H1 (cell line): ENCODE measurements around the gene SLC39A8. TPM values are rescaled to one million over a fixed set of nuclear protein-coding genes. Genes with fewer than 3 reads are reported as not detected.
A peak's percentile ranks its signal among the peaks of the same experiment; 100 is the strongest.

ENCODE experiments used
- CTCF ChIA-PET: fragments of 300-600 bp; sonication (Branson Sonifier 250); formaldehyde crosslinking; loops from one replicate; lab custom pipeline; 2021; ENCODE audit not compliant: partially characterized antibody; lab: Charles Lee
- POLR2A ChIA-PET: fragments of 300-600 bp; sonication (Branson Sonifier 250); formaldehyde crosslinking; loops from one replicate; lab custom pipeline; 2021; ENCODE audit warnings: inconsistent platforms; ENCODE audit not compliant: partially characterized antibody; lab: Charles Lee
- DNase-seq, 2 experiments: peaks; one replicate each; pipeline versions ENCODE4 v3.0.0 to v3.0.0-alpha.2; 2010 to 2022; ENCODE audit warnings: low spot score in 2 of 2, low read depth in 1 of 2, mixed read lengths in 1 of 2
- FAIRE-seq: peaks from 2 replicates; lab custom pipeline; 2011; peaks lifted over from hg19 to GRCh38; lab: Jason Lieb, UNC
- H2AFZ ChIP-seq: 2 replicates; pipeline ENCODE4 v1.8.1; 2012; ENCODE audit warnings: low read length, inconsistent platforms
- H2AK5ac ChIP-seq: 2 replicates; pipeline ENCODE4 v1.6.1; 2013; ENCODE audit warnings: low read depth, low read length
- H2BK120ac ChIP-seq: replicated peaks from 2 replicates; pipeline ENCODE3; 2013; ENCODE audit warnings: low read depth, low read length, inconsistent platforms
- H2BK12ac ChIP-seq: 2 replicates; pipeline ENCODE4 v1.6.1; 2013; ENCODE audit warnings: low read depth, low read length
- H2BK15ac ChIP-seq: 2 replicates; pipeline ENCODE4 v1.6.1; 2013; ENCODE audit warnings: low read length
- H2BK20ac ChIP-seq: 2 replicates; pipeline ENCODE4 v1.6.1; 2013; ENCODE audit warnings: low read length
- H2BK5ac ChIP-seq: 2 replicates; pipeline ENCODE4 v1.6.1; 2013; ENCODE audit warnings: low read depth, low read length
- H3K14ac ChIP-seq: 2 replicates; pipeline ENCODE4 v1.6.1; 2013; ENCODE audit warnings: inconsistent platforms; ENCODE audit not compliant: insufficient read length
- H3K18ac ChIP-seq: 2 replicates; pipeline ENCODE4 v1.6.1; 2013; ENCODE audit warnings: low read length; ENCODE audit errors: extremely low read depth
- H3K23ac ChIP-seq: 2 replicates; pipeline ENCODE4 v1.6.1; 2013; ENCODE audit warnings: inconsistent platforms; ENCODE audit not compliant: insufficient read length
- H3K23me2 ChIP-seq: 2 replicates; pipeline ENCODE4 v1.6.1; 2013; ENCODE audit warnings: low read depth, low read length
- H3K27ac ChIP-seq: 2 replicates; pipeline ENCODE4 v1.6.1; 2011; ENCODE audit warnings: low read depth, low read length, inconsistent platforms
- H3K27me3 ChIP-seq, 4 experiments: replicated peaks in 1 of 4; 1 replicate in 1 of 4; 2 replicates in 3 of 4; pipeline versions ENCODE4 v1.6.1 to v1.8.1; 2011 to 2013; ENCODE audit warnings: low read length in 3 of 4, mild to moderate bottlenecking in 3 of 4, inconsistent platforms in 2 of 4, mixed read lengths in 2 of 4, moderate library complexity in 1 of 4; ENCODE audit not compliant: control insufficient read depth in 3 of 4, insufficient read depth in 3 of 4; ENCODE audit errors: extremely low read depth in 1 of 4
- H3K36me3 ChIP-seq, 4 experiments: 2 replicates each; pipeline versions ENCODE4 v1.6.1 to v1.8.1; 2011 to 2013; ENCODE audit warnings: mild to moderate bottlenecking in 4 of 4, low read length in 3 of 4, moderate library complexity in 2 of 4, control low read depth in 1 of 4, inconsistent platforms in 1 of 4; ENCODE audit not compliant: insufficient read depth in 4 of 4, control insufficient read depth in 2 of 4
- H3K4ac ChIP-seq: replicated peaks from 2 replicates; pipeline ENCODE3; 2013; ENCODE audit warnings: low read length, low read depth, mixed read lengths, inconsistent platforms; ENCODE audit not compliant: insufficient read length
- H3K4me1 ChIP-seq, 4 experiments: replicated peaks in 1 of 4; 1 replicate in 1 of 4; 2 replicates in 3 of 4; pipeline versions ENCODE4 v1.6.1 to v1.8.1; 2011 to 2013; ENCODE audit warnings: low read length in 3 of 4, inconsistent platforms in 2 of 4, mixed read lengths in 1 of 4; ENCODE audit not compliant: insufficient read depth in 4 of 4, control insufficient read depth in 3 of 4
- H3K4me2 ChIP-seq, 2 experiments: 2 replicates each; pipeline versions ENCODE4 v1.6.1 to v1.8.1; 2011 to 2013; ENCODE audit warnings: low read depth in 2 of 2, low read length in 2 of 2, control low read depth in 1 of 2, inconsistent platforms in 1 of 2, mild to moderate bottlenecking in 1 of 2; ENCODE audit not compliant: insufficient read depth in 1 of 2
- H3K4me3 ChIP-seq, 4 experiments: fragments of 200-600, 300-600 bp in 1 of 4; sonication (generic), shearing (Covaris generic), sonication (Bioruptor Twin) in 1 of 4; 2 replicates each; pipeline versions ENCODE4 v1.5.1 to v1.8.1; 2011 to 2016; ENCODE audit warnings: low read length in 4 of 4, low read depth in 3 of 4, control low read depth in 2 of 4, inconsistent platforms in 2 of 4, mild to moderate bottlenecking in 2 of 4, mixed read lengths in 1 of 4, moderate library complexity in 1 of 4; ENCODE audit not compliant: insufficient read depth in 2 of 4; ENCODE audit errors: extremely low read depth in 1 of 4
- H3K56ac ChIP-seq: replicated peaks from 2 replicates; pipeline ENCODE3; 2013; ENCODE audit warnings: low read depth, mild to moderate bottlenecking, mixed read lengths, low read length, inconsistent platforms; ENCODE audit not compliant: insufficient read length
- H3K79me1 ChIP-seq: 2 replicates; pipeline ENCODE4 v1.6.1; 2013; ENCODE audit warnings: low read depth, low read length, control low read depth
- H3K79me2 ChIP-seq, 2 experiments: 2 replicates each; pipeline versions ENCODE4 v1.6.1 to v1.8.1; 2012 to 2013; ENCODE audit warnings: low read length in 2 of 2, mild to moderate bottlenecking in 2 of 2, inconsistent platforms in 1 of 2; ENCODE audit not compliant: insufficient read depth in 2 of 2, control insufficient read depth in 1 of 2
- H3K9ac ChIP-seq, 4 experiments: replicated peaks in 1 of 4; 1 replicate in 1 of 4; 2 replicates in 3 of 4; pipeline versions ENCODE4 v1.6.1 to v1.8.1; 2011 to 2013; ENCODE audit warnings: low read depth in 3 of 4, low read length in 3 of 4, control low read depth in 2 of 4, mild to moderate bottlenecking in 2 of 4, moderate library complexity in 2 of 4, inconsistent platforms in 1 of 4; ENCODE audit errors: extremely low read depth in 1 of 4
- H3K9me3 ChIP-seq, 2 experiments: 2 replicates each; pipeline versions ENCODE4 v1.6.1 to v1.8.1; 2012 to 2013; ENCODE audit warnings: mild to moderate bottlenecking in 2 of 2, moderate library complexity in 2 of 2, control low read depth in 1 of 2, inconsistent platforms in 1 of 2, low read depth in 1 of 2, low read length in 1 of 2, mixed read lengths in 1 of 2; ENCODE audit not compliant: insufficient read depth in 2 of 2
- H4K20me1 ChIP-seq, 2 experiments: replicated peaks in 1 of 2; 2 replicates each; pipeline versions ENCODE3 to v1.8.1; 2011 to 2013; ENCODE audit warnings: inconsistent platforms in 2 of 2, low read length in 2 of 2, mild to moderate bottlenecking in 1 of 2; ENCODE audit not compliant: insufficient read depth in 2 of 2, control insufficient read depth in 1 of 2
- H4K5ac ChIP-seq: 2 replicates; pipeline ENCODE4 v1.6.1; 2013; ENCODE audit warnings: low read length, low read depth, mixed read lengths, inconsistent platforms; ENCODE audit not compliant: insufficient read length
- H4K8ac ChIP-seq: 2 replicates; pipeline ENCODE4 v1.8.0; 2013; ENCODE audit warnings: mild to moderate bottlenecking, moderate library complexity, low read length, inconsistent platforms; ENCODE audit not compliant: insufficient read depth; ENCODE audit errors: extremely low read depth
- H4K91ac ChIP-seq: replicated peaks from 2 replicates; pipeline ENCODE3; 2013; ENCODE audit warnings: low read length, mixed read lengths, inconsistent platforms; ENCODE audit not compliant: insufficient read length
- ASH2L ChIP-seq: fragments of 200-600, 300-600 bp; sonication (generic); IDR thresholded peaks from one replicate; pipeline ENCODE4 v1.7.1; 2017; ENCODE audit warnings: low read length
- CBX5 ChIP-seq: fragments of 300-800, 300-1000 bp; sonication (generic); IDR thresholded peaks from 2 replicates; pipeline ENCODE4 v1.7.1; 2016; ENCODE audit warnings: antibody characterized with exemption, low read length, low read depth
- CHD2 ChIP-seq: IDR thresholded peaks from 2 replicates; pipeline ENCODE4 v1.6.1; 2012; ENCODE audit warnings: low read length, improper control_type of control experiment
- EP300 ChIP-seq, 2 experiments: IDR thresholded peaks; 1 replicate in 1 of 2; 2 replicates in 1 of 2; pipeline ENCODE4 v1.6.1; 2011 to 2012; ENCODE audit warnings: low read depth in 2 of 2, low read length in 2 of 2, mild to moderate bottlenecking in 2 of 2, borderline replicate concordance in 1 of 2, inconsistent platforms in 1 of 2, moderate library complexity in 1 of 2
- EZH2 ChIP-seq: fragments of 200-600 bp; sonication (generic); IDR thresholded peaks from 2 replicates; pipeline ENCODE4 v1.7.1; 2012; ENCODE audit warnings: low read depth, mild to moderate bottlenecking, moderate library complexity, low read length, inconsistent platforms; ENCODE audit not compliant: severe bottlenecking
- HDAC2 ChIP-seq, 2 experiments: fragments of 300-600 bp in 1 of 2; sonication (generic) in 1 of 2; IDR thresholded peaks; 2 replicates each; pipeline ENCODE4 v1.6.1; 2011 to 2012; ENCODE audit warnings: low read depth in 2 of 2, low read length in 2 of 2, mild to moderate bottlenecking in 2 of 2, moderate library complexity in 2 of 2, borderline replicate concordance in 1 of 2, inconsistent platforms in 1 of 2
- NANOG ChIP-seq: IDR thresholded peaks from 2 replicates; pipeline ENCODE4 v1.6.1; 2011; ENCODE audit warnings: low read length, low read depth, mild to moderate bottlenecking, inconsistent platforms; ENCODE audit not compliant: insufficient read depth, poor library complexity, severe bottlenecking
- POLR2A ChIP-seq, 2 experiments: IDR thresholded peaks; 1 replicate in 1 of 2; 2 replicates in 1 of 2; pipeline ENCODE4 v1.6.1; 2011; ENCODE audit warnings: low read depth in 2 of 2, low read length in 2 of 2, mild to moderate bottlenecking in 2 of 2; ENCODE audit errors: control extremely low read depth in 1 of 2
- RBBP5 ChIP-seq: IDR thresholded peaks from 2 replicates; pipeline ENCODE4 v1.7.1; 2012; ENCODE audit warnings: low read depth, mild to moderate bottlenecking, inconsistent platforms, low read length, moderate library complexity, borderline replicate concordance
- RXRA ChIP-seq: IDR thresholded peaks from 2 replicates; pipeline ENCODE4 v1.6.1; 2011; ENCODE audit warnings: low read depth, mild to moderate bottlenecking, low read length, moderate library complexity; ENCODE audit not compliant: insufficient read depth
- SP1 ChIP-seq: IDR thresholded peaks from 2 replicates; pipeline ENCODE4 v1.6.1; 2011; ENCODE audit warnings: low read depth, low read length
- SP4 ChIP-seq: IDR thresholded peaks from 2 replicates; pipeline ENCODE4 v1.6.1; 2012; ENCODE audit warnings: low read length, inconsistent platforms
- TEAD4 ChIP-seq: IDR thresholded peaks from 2 replicates; pipeline ENCODE4 v1.6.1; 2012; ENCODE audit warnings: low read depth, low read length, inconsistent platforms, mixed read lengths
- WGBS, 2 experiments: shearing (Covaris generic) in 1 of 2; methylation state at CpG; one replicate each; pipeline versions ENCODE4 v1.1.6 to v1.1.7; 2013 to 2015; ENCODE audit warnings: low lambda C conversion rate in 2 of 2, mixed read lengths in 2 of 2, inconsistent platforms in 1 of 2, low coverage in 1 of 2, missing lambda C conversion rate in 1 of 2; ENCODE audit not compliant: insufficient replicate concordance in 2 of 2, insufficient coverage in 1 of 2, insufficient read length in 1 of 2; ENCODE audit errors: extremely low coverage in 1 of 2, missing lambda C conversion rate in 1 of 2; 5-methylcytosine and 5-hydroxymethylcytosine counted together
- polyA plus RNA-seq, 7 experiments: library from polyadenylated mRNA; depleted of rRNA in 3 of 7; stranded (reverse) in 5 of 7; unstranded in 2 of 7; fragments of >200 nt in 5 of 7; fragments of 200-250 nt in 2 of 7; gene quantifications; 1 replicate in 5 of 7; 2 replicates in 1 of 7; 4 replicates in 1 of 7; pipeline versions ENCODE4 v1.2.1 to v1.2.3, GENCODE V29; 2011 to 2013; ENCODE audit warnings: missing spikeins in 2 of 7, mixed read lengths in 2 of 7
- total RNA-seq: library from RNA; stranded (reverse); fragmentation: NEBNext Ultra II Directional; extraction: Animal tissue kit (Norgen Biotek cat#: 25700); gene quantifications from 2 replicates; pipeline ENCODE4 v1.2.1, GENCODE V29; 2021

SLC39A8 gene
- total and polyA plus RNA-seq, 2 of the 8 experiments (the other 6 are each of a cell fraction or from before 2014, with no cell fraction given), result 6.4 to 38.7 TPM

- no peak overlapping the region for H3K23ac ChIP-seq
- H2BK120ac ChIP-seq, result no peak overlapping the region
- peak overlapping the region; percentile 86 for H2BK5ac ChIP-seq
- peak overlapping the region; percentile 49; the same call in 1 of the 2 replicates for H2AK5ac ChIP-seq
- H3K36me3 ChIP-seq, result no peaks in the 10 kb centered on the region
- H3K79me1 ChIP-seq, result 0 out of 2 replicates have a peak, but pooled peaks cover 3% of the 10 kb centered on the region
- H3K79me2 ChIP-seq, result no peaks in the 10 kb centered on the region
- H2BK15ac ChIP-seq, result no peak overlapping the region
- H4K91ac ChIP-seq, result no peak overlapping the region
- H2AFZ ChIP-seq, result no peak overlapping the region
- peak overlapping the region; percentile 83; the same call in 1 of the 2 replicates for H2BK12ac ChIP-seq
- 0 out of 2 replicates have a peak, but pooled peaks have one; percentile 43 for TF ChIP-seq SP1
- peak; percentile 87 for TF ChIP-seq ASH2L
- no peak for TF ChIP-seq EZH2
- no peak for TF ChIP-seq EP300 (IDR thresholded peaks at IDR 0.05; ENCODE audit: borderline replicate concordance in 1 of 2, low read depth in 2 of 2, low read length in 2 of 2)
- no peak for TF ChIP-seq RXRA
- TF ChIP-seq TEAD4, result 0 out of 2 replicates have a peak, but pooled peaks have one; percentile 26
- peak; percentile 87 for TF ChIP-seq NANOG
- TF ChIP-seq SP4, result no peak
- TF ChIP-seq HDAC2 (IDR thresholded peaks at IDR 0.05; ENCODE audit: borderline replicate concordance in 1 of 2, low read depth in 2 of 2, low read length in 2 of 2), result 0 out of 4 replicates have a peak, but pooled peaks of 1 of the 2 experiments have one; percentile 52
- 0 out of 2 replicates have a peak, but pooled peaks have one; percentile 51 for TF ChIP-seq RBBP5
- no peak for TF ChIP-seq CHD2
- TF ChIP-seq CBX5, result no peak
- no peak for TF ChIP-seq POLR2A (IDR thresholded peaks at IDR 0.05; ENCODE audit: control extremely low read depth in 1 of 2, low read depth in 2 of 2, low read length in 2 of 2)
- H4K20me1 ChIP-seq, result no peaks in the 10 kb centered on the region
- 7% methylated on average over 3 of the region's 3 CpGs; no CpG with 5 or more reads in 1 of the 2 experiments for WGBS, 2 experiments
- H3K9me3 ChIP-seq, result no peaks in the 10 kb centered on the region
- no peaks in the 10 kb centered on the region for H3K27me3 ChIP-seq
- peak overlapping the region; percentile 20; the same call in 1 of the 2 replicates for H3K27ac ChIP-seq
- DNase-seq (peak in 1 of 2 experiments; percentile 51), FAIRE-seq (peak; percentile 93)
- no peak overlapping the region for H3K14ac ChIP-seq
- no peak overlapping the region for H3K56ac ChIP-seq
- H4K5ac ChIP-seq, result no peak overlapping the region
- no peak overlapping the region for H4K8ac ChIP-seq
- CTCF ChIA-PET, result interaction anchor here (1.7 kb wide), 1 partner anchor 62 kb away, joined by 3 read pairs; no protein-coding TSS in a partner anchor
- peak overlapping the region; percentile 36 to 53 for H3K4me2 ChIP-seq
- peak overlapping the region in 3 of 4 experiments; percentile 19 to 44 (median 19); a peak in 4 of 8 replicates for H3K4me3 ChIP-seq
- peaks cover 1 to 23% (median 19%) of the 10 kb centered on the region in 4 experiments; a peak in 6 of 7 replicates for H3K4me1 ChIP-seq
- peak overlapping the region; percentile 73; the same call in 1 of the 2 replicates for H3K18ac ChIP-seq
- H2BK20ac ChIP-seq, result peak overlapping the region; percentile 62
- H3K4ac ChIP-seq, result no peak overlapping the region
- POLR2A ChIA-PET, result interaction anchor here (1.1 kb wide), 1 partner anchor 12 kb away, joined by 3 read pairs; no protein-coding TSS in a partner anchor
- H3K23me2 ChIP-seq, result no peaks in the 10 kb centered on the region; the same call in 1 of the 2 replicates
- no peak overlapping the region for H3K9ac ChIP-seq
These were observed 25.7 kb downstream of the SLC39A8 start for GRCh38 chr4:102319594-102319993.
